ENCODE results near the gene PDE1A. TPM values are rescaled to one million over a fixed set of nuclear protein-coding genes. Genes with fewer than 3 reads are reported as not detected.
A peak's percentile ranks its signal among the peaks of the same experiment; 100 is the strongest.

The PDE1A gene
- total RNA-seq, 1 donor from 2014 or later: 17.3 TPM

DNA sequence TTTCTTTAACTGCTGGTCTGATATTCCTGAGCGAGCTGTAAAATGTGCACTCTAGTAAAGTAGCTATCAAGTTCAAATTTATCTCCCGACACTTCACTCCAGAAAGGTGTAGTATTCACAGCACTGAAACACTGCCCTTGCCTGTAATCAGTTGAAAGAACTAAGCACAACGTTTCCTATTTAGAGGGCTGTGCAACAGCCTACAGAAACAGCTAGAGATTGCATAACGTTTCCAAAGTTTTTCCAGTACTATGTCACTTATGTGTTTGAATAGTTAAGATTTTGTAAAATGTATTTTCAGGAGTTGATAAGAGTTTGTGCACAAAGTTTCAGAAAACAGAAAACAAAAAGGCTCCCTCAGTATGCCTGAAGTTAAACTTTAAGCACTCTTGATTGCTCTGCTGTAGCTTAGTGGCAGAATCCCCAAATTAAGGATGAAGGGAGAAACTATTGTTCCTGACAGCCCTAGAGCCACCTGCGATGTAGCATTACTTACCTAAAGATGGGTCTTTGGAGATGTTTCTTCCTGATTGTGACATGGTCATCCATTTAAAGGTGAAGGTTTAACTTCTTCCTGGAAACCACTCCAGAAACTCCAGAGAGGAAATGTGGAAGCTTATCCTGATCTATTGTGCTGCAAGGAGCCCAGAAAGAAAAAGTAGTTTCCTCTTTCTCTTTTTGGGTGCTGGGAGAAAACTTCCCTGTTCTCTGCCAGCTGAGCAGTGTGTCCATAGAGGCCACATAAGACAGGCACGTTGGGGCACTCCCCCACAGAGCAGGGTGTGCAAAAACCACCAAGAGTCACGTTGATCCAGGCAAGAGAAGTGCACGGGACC is 536 bp downstream of the PDE1A start:
- TF ChIP-seq, protein P1, sequence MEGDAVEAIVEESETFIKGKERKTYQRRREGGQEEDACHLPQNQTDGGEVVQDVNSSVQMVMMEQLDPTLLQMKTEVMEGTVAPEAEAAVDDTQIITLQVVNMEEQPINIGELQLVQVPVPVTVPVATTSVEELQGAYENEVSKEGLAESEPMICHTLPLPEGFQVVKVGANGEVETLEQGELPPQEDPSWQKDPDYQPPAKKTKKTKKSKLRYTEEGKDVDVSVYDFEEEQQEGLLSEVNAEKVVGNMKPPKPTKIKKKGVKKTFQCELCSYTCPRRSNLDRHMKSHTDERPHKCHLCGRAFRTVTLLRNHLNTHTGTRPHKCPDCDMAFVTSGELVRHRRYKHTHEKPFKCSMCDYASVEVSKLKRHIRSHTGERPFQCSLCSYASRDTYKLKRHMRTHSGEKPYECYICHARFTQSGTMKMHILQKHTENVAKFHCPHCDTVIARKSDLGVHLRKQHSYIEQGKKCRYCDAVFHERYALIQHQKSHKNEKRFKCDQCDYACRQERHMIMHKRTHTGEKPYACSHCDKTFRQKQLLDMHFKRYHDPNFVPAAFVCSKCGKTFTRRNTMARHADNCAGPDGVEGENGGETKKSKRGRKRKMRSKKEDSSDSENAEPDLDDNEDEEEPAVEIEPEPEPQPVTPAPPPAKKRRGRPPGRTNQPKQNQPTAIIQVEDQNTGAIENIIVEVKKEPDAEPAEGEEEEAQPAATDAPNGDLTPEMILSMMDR (IDR thresholded peaks at IDR 0.05; ENCODE audit: borderline replicate concordance): no peak
- Histone ChIP-seq H3K9me3 (replicated peaks) (peaks cover 5% of the 10 kb centered on the region), H3K27ac (replicated peaks) (peak overlapping the region; percentile 84), H3K36me3 (no peaks in the 10 kb centered on the region), H3K4me1 (peaks cover 13% of the 10 kb centered on the region), H3K4me3 (peak overlapping the region; percentile 67), H3K27me3 (ENCODE audit: low read depth) (no peaks in the 10 kb centered on the region)
- intact Hi-C loops (cut with micrococcal nuclease): no loop called here
- DNase-seq: no peak

GRCh38 chr2:182422864-182423263 is 4.0 kb downstream of the PDE1A start:
- intact Hi-C loops (cut with micrococcal nuclease): no loop called here
- TF ChIP-seq, protein P1 (IDR thresholded peaks at IDR 0.05; ENCODE audit: borderline replicate concordance): no peak
- H3K4me1 ChIP-seq: peaks cover 15% of the 10 kb centered on the region
- H3K4me3 ChIP-seq: peak overlapping the region; percentile 67
- peak overlapping the region; percentile 84 for H3K27ac ChIP-seq (replicated peaks)
- no peaks in the 10 kb centered on the region for H3K9me3 ChIP-seq (replicated peaks)
- no peaks in the 10 kb centered on the region for H3K27me3 ChIP-seq (ENCODE audit: low read depth)
- H3K36me3 ChIP-seq: no peaks in the 10 kb centered on the region
- DNase-seq: no peak

DNA sequence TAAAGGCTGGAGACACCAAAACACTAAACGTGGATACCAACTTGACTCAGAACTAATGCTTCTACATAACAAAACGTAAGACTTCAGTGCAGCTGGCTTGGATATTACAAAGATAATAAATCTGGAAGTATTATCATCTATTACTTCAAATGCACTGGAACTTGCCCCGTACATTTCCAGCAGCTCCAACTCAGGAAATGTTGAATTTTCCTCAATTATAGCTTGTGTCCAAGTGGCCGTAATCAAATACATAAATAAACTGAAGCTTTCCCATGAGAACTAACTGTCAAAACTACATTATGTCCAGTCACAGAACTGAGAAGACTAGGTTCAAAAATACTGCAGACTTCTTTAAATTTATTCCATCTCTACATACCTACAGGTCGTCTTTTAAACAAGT is 6.2 kb downstream of the PDE1A start:
- Histone ChIP-seq H3K4me1 (peaks cover 4% of the 10 kb centered on the region), H3K36me3 (no peaks in the 10 kb centered on the region), H3K4me3 (peak overlapping the region; percentile 67), H3K9me3 (replicated peaks) (no peaks in the 10 kb centered on the region), H3K27me3 (ENCODE audit: low read depth) (no peaks in the 10 kb centered on the region), H3K27ac (replicated peaks) (peak overlapping the region; percentile 84)
- TF ChIP-seq, protein P1 (IDR thresholded peaks at IDR 0.05; ENCODE audit: borderline replicate concordance): no peak
- intact Hi-C loops (cut with micrococcal nuclease): no loop called here
- no peak for DNase-seq

DNA sequence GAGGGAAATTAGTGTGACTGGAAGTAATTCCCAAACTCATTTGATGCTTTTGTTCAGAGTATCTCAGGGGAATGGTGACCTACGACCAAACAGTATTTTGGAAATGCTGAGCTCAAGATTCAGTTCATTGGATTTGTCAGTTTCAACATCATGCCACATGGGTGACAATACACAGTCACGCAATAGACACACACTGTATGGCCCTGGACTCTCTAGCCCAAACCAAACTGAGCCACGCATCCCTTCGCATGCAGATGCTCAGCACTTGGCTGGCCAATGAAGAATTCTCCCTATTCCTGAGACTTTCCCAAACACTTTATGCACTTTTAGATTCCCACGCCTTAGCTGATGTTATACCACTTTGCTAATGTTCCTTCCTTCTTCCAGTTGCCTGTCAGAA is 10.0 kb downstream of the PDE1A start:
- Histone ChIP-seq H3K27me3 (ENCODE audit: low read depth) (no peaks in the 10 kb centered on the region), H3K27ac (replicated peaks) (peak overlapping the region; percentile 27), H3K9me3 (replicated peaks) (no peaks in the 10 kb centered on the region), H3K4me3 (no peak overlapping the region), H3K4me1 (peaks cover 12% of the 10 kb centered on the region), H3K36me3 (no peaks in the 10 kb centered on the region)
- TF ChIP-seq, protein P1 (IDR thresholded peaks at IDR 0.05; ENCODE audit: borderline replicate concordance): no peak
- DNase-seq: no peak
- intact Hi-C loops (cut with micrococcal nuclease): no loop called here

DNA sequence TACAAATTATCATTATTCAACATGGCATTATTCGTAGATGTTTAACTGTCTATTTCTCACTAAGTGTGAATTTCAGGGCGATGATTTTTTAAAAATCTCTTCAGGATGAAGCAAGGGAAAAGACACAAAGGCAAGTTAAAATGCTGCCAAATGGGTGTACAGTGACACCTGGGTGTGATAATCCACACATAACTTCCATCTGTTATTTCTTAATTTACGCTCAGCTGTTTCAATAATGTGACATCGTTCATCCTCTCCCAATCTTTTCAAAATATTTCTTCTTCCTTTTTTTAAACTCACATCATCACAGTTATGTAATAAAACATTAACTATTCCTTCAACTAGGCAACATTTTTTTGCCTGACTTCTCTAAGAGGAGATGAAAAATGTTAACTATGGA is 10.6 kb downstream of the PDE1A start:
- Histone ChIP-seq H3K36me3 (no peaks in the 10 kb centered on the region), H3K27ac (replicated peaks) (peak overlapping the region; percentile 27), H3K27me3 (ENCODE audit: low read depth) (no peaks in the 10 kb centered on the region), H3K9me3 (replicated peaks) (no peaks in the 10 kb centered on the region), H3K4me1 (peaks cover 9% of the 10 kb centered on the region), H3K4me3 (no peak overlapping the region)
- TF ChIP-seq, protein P1 (IDR thresholded peaks at IDR 0.05; ENCODE audit: borderline replicate concordance): no peak
- no peak for DNase-seq
- intact Hi-C loops (cut with micrococcal nuclease): no loop called here

Data from left ventricle myocardium inferior (tissue), 1 donor.